OCI-LY1 (cell line): ENCODE measurements around the gene ASMTL.

ENCODE experiments used
- EZH2 ChIP-seq: fragments of 200-600 bp; sonication (generic), shearing (Covaris generic); IDR thresholded peaks from 2 replicates; pipeline ENCODE4 v1.8.0; 2017; ENCODE audit warnings: borderline replicate concordance, mixed run types, mild to moderate bottlenecking, antibody characterized with exemption, low read length, moderate library complexity, mixed read lengths
- TF ChIP-seq, protein P1 (sequence below): fragments of 200-600 bp; sonication (generic), shearing (Covaris generic); IDR thresholded peaks from 2 replicates; pipeline ENCODE4 v1.5.1; 2017; ENCODE audit warnings: mild to moderate bottlenecking, antibody characterized with exemption, low read length, moderate library complexity, mixed read lengths

DNA sequence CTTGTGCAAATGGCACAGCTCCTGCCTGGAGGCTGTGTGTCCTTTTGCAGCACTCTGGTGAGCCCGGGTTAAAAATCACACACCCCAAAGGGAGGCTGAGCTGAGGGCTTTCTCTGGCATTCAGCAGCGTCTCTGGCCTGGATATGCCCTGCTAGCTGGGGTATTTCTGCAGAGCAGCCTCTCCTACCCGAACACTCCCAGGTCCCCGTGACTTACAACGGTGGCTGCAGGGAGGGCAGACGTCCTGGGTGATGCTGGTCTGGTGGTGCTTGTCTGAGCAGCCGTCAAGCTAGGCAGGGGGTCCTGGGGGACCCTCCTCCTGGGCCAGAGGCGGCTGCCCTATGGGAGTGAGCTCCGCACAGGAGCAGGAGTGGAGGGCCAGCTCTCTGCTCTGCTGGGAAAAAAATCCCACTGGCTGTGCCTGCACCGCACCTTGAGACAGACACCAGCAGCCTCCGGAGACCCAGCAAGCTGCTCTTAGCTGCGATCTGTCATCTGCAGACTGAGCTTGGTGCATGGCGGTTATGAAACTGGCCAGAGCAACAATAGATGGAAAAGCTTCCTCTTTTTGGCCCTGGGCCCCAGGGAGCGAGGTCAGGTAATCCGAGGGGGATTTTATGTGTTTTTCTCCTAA, 41.3 kb upstream of the ASMTL start:
- TF ChIP-seq, protein P1, sequence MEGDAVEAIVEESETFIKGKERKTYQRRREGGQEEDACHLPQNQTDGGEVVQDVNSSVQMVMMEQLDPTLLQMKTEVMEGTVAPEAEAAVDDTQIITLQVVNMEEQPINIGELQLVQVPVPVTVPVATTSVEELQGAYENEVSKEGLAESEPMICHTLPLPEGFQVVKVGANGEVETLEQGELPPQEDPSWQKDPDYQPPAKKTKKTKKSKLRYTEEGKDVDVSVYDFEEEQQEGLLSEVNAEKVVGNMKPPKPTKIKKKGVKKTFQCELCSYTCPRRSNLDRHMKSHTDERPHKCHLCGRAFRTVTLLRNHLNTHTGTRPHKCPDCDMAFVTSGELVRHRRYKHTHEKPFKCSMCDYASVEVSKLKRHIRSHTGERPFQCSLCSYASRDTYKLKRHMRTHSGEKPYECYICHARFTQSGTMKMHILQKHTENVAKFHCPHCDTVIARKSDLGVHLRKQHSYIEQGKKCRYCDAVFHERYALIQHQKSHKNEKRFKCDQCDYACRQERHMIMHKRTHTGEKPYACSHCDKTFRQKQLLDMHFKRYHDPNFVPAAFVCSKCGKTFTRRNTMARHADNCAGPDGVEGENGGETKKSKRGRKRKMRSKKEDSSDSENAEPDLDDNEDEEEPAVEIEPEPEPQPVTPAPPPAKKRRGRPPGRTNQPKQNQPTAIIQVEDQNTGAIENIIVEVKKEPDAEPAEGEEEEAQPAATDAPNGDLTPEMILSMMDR = no peak
- no peak for TF ChIP-seq EZH2
